EL (cell line): ENCODE measurements around the gene MRM2.

ENCODE experiments used
- DNase-seq: peaks from one replicate; pipeline ENCODE4 v3.0.0-alpha.2; 2016

Gene MRM2

DNA sequence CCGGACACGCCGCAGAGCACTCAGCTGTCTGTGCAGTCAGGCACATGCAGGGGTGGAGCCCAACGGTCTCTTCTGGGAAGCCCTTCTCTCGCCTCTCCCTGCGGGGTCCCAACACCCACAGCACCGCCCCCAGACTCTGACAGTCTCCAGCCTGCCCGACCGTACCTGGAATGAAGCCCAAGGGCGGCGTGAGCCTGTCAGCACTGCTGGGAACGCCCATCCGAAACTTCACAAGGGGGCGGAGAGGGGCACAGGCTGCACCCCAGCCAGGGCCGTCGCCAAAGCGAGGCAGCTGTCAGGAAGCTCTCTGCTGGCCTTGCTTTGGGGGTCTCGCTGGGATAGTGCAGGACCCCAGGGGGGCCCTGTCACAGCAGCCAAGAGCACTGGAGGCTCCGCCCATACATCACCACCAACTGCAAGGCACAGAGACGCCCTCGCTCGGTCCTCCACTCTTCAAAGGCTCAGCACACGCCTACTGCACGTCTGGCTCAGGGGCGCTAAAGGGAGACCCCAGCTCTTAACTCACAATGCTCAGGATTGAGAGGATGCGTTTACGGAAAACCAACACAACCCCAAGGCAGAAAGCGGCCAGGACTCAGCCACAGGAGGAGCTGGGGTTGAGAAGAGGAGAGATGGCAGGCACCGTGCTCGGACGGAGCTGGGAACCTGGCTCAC is 40.2 kb downstream of the MRM2 start:
- no peak for DNase-seq

DNA sequence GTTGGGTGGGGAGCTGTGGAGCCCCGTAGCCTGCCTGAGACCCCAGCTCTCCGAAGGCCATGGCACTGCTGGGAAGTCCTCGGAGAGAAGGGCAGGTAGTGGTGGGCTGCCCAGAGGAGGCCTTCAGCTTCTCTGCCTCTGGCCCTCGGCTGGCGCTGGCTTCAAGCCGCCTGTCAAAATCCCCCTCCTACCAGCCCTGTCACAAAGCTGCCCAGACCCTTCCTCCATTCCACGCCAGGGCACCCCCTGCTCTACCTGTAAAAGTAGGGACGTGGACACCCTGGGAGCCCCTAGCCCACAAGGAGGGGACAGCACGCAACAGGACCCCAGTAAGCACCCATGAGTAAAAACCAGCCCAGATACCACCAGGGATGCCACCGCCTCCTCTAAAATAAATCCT is 40.9 kb downstream of the MRM2 start:
- no peak for DNase-seq

DNA sequence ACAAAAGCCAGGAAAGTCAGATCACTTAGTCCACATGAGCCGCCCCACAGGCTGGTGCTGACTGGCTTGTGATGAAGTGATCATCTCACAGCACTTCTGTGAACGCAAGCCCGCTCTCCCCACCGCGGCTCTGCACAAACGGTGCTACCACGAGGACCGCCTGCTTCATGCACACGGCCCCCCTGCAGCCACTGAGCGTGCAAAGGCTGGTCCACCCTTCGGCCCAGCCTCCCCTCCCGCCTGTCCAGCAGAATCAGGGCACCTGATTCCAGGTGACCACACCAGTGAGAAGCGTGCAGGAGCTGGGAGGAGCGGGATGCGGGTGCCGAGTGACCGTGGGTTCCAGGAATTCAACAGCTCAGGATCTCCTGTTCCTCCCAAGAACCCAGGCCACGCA is 41.4 kb downstream of the MRM2 start:
- no peak for DNase-seq

DNA sequence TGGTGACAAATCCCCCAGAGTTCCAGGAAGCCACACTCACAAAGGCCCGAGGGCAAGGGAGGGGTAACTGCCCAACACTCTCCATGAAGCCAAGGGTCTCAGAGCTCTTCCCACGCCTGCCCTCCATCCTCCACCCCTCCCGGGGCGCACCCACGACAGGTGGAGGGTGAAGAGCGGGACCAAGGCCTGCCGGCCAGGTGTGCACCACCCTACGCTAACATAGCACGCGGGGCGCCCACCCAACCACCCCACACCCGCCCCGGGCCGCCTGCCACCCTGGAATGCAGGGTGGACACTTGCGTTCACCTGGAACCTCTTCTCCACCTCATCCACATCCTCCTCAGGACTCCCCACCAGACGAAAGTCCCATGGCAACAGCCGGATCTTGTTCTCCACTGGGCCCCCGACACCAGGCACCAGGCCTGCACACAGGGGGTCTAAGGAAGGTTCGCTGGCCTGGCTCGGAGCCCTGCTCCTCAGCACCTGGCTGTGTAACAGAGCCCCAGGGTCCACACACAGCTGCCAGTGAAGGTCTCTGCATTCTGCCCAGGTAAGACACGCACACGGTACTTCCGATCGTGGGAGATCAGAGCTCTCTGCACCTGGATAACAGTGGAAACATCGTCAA is 41.9 kb downstream of the MRM2 start:
- no peak for DNase-seq

DNA sequence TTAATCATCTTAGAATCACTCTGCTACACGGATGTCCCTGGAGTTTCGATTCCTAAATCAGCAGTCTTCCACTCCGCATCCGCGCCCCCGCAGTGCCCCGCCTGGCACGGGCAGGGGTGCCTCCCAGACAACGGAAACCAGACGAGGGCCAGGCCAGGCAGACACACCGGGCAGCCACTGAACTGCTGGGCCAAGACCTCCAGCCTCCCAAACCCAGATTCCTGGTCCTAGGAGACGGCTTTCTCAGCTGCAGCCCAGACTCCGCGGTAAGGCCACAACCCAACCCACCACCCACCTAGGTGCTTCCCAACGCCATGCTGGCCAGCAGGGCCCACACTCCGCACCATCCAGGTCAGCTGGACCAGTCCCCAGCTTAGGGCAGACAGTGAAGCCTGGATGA is 42.5 kb downstream of the MRM2 start:
- DNase-seq = no peak

DNA sequence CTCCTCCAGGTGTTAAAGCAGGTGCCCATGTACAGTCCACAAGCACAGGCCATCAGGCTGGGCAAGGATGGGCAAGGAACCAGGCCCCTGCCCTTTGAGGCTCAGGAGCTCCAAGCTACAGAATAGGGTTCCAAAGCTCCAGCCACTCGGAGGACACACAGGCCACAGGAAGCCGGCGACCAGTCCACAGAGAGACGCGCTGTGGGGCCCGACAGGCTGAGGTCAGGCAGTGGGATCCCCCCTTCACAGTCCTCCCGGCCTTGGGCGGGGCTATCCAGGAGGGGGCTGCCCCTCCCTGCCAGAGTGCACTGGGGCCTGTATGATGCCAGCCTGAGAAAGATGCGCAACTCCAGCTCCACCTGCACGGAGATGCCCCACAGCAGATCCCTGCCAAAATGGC is 43.2 kb downstream of the MRM2 start:
- DNase-seq = no peak

DNA sequence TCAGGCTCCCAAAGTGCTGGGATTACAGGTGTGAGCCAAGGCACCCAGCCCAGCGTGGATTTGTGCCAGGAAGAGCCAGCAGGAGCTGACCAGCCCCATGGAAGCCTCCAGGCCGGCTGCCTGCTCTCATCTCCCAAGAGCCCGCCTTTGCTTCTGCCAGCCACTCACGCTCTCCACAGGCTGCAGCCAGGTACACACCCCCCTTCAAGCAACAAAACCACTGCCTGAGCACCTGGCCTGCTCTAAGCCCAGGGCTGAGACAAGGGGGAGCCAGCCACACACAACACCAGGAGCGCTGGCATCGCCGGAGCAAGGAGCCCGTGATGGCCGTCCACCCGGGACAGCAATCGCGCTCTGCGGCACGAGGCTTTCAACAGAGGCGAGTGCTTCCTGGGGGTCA is 43.8 kb downstream of the MRM2 start:
- no peak for DNase-seq

DNA sequence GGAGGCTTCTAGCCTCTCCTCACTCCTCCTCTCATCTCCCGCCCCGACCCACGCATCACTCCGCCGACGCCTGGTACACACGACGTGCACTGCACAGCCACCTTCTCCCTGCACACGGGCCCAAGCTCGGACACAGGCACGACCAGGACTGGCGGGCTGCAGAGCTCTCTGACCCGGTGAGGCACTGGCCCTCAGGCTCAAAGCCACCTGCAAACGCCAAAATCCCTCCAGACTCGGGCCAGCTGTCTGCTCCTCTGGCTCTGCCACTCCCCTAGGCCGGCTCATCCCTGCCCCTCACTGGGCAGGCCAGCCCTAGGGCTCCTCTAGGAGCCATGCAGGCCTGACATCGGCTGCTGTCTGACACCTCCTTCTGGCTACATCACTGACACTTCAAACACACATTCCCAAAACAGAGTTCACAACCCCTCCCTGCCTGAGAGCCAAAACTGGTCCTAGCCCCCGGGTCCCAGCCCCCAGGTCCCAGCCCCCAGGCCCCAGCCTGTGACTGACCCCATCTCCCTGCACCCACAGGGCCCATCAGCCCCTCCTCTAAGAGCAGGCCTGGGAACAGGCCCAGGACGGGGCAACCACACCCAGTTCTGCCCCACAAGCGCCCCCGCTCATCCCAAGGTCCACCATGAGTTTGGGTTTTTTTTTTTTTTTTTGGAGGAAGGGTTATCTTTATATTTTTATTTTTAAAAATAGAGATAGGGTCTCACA is 44.4 kb downstream of the MRM2 start:
- DNase-seq = no peak

DNA sequence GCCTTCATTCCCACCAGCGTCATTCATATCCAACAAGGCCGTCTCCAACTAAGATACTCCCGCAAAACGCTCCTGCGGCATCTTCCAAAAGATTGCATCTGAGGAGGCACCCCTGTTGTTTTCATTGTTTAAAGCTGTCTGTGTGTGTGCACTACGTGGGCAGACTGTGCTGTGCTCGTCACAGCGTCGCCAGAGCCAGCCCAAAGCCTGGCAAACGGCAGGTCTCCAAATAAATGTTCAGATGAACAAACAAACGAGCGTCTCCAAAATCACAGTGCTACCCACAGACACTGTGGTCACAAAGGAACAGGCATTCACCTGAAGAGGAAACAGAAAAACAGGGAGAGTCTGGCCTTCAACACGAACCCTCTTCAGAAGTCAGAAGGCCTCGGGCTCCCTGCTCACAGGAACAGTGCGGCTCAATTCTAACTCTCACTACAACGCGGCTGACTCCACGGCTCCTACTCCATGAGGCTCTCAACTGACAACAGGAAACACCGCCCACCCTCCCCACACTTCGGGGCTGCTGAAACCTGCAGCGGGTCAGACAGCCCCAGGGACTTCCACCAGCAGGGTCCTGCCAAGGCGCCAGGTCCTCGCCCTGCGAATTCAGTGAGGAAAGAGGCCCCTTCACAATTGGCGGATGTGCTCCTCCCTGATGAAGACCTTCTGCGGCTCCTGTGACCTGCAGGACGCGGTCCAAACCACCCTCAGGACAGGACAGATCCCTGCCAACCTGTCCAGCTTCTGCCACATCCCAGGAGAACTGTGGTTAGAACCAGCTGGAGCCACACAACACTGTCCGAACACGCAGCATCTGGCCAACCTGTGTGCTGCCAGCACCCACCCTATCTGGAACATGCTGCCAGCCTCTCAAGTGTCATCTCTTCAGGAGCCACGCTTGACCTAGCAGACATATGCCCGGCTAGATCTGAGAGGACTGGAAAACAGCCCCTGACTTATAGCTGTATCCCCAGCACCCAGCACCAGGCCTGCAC is 45.3 kb downstream of the MRM2 start:
- no peak for DNase-seq

DNA sequence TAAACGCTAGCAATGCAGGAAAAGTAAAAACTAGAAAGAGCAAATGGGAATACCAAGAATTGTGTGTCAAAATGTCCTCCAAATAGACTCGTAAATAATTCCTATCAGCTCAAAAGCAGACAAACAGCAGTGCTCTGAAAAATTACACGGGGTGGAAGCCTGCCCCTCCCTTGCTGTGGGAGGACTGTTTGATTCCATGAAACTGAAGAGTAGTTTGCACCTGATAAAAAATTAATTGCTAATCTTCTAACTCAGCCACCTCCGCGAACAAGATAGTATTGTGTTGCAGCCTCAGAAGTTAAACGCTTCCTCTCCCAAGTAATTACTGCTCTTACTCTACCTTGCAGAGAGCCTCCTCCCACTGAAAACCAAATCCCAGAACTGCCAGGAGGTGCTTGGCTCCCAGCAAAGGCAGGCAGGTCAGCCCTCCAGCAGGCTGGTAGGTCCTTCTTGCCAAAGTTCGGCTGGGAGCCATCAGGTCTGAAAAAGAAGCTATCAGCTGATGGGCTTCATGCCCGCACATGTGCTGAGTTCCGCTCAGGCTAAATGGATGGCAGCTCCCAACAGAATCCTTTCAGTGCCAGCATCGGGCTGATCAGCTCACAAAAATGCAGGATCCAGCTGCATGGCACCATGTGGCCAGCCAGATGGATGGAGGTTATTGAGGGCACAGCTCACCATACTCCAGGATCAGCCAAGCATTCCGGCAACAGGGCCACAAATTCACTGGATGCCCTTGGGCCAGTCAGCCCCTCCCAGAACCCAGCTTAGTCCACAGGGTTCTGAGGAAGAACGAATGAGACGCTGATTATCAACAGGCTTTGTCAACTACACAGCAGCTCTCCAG is 46.4 kb downstream of the MRM2 start:
- no peak for DNase-seq

DNA sequence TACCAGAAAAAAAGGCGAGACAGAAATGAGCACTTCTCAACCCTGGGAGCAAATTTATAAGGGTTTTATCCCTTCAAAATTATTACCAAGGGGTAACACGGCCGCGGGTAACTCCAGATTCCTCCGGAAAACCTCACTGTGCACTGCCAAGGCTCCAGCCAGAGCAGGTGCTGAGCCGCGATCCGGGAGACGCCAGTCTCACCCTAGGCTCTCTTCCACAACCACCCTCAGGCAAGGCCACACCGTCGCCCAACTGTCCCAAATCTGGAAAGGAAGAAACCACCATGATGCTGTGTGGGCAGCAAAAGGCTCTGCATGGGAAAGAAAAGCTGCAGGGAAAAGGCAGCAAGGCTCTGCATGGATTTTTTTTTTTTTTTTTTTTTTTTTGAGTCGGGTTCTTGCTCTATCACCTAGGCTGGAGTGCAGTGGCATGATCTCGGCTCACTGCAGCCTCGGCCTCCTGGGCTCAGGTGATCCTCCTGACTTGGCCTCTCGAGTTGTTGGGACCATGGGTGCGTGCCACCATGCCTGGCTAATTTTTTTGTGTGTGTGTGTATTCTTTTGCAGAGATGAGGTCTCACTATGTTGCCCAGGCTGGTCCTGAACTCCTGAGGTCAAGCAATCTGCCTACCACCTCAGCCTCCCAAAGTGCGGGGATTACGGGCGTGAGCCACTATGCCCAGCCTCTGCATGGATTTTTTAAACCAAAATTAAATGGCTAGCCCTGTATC is 48.3 kb downstream of the MRM2 start:
- no peak for DNase-seq

DNA sequence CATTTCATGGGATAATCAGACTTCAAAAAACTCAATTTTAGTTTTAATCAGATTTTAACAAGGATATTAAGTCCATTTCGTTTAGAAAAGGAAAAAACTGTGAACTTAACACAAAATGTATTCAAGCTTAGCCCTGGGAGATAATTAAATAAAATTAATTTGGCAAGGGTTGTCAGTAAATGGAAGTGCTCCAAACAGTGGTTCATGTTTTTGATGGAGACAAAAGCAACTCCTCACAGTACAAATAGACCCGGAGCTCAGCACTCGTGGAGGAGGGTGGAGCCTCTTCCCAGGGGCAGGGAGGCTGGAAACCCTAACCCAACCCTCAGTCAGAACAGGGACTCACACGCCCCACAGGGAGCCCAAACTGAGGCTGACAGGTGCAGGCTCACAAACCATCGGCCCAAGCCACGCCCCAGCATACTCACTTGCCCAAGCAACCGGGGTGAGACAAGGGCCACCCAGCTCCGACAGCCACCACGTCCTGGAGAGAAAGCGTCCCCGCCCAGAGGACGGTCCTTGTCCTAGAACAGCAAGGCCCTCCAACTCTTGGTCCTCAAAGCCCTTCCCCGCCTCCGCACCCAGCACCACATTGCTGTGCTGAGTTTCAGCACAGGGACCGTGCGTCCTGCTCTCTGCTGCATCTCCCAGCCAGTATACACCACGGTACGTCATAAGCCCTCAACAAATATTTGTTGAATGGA is 49.0 kb downstream of the MRM2 start:
- no peak for DNase-seq

DNA sequence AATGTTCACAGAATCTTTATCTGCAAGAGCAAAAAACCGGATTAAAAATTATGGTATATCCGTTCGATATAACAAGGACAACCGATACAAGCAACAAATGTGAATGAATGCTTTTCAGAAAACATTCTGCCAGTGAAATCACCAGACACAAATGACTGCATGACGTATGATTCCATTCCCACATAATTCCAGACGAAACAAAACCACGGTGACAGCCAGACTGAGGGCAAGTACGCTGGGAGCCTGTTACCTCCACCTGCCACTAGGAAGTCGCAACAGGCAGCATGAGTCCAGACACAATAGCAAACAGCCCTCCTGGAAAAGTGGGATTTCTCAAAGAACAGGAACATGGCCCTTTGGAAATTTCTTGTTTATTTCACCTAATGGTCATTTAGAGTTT is 51.0 kb downstream of the MRM2 start:
- DNase-seq = no peak

DNA sequence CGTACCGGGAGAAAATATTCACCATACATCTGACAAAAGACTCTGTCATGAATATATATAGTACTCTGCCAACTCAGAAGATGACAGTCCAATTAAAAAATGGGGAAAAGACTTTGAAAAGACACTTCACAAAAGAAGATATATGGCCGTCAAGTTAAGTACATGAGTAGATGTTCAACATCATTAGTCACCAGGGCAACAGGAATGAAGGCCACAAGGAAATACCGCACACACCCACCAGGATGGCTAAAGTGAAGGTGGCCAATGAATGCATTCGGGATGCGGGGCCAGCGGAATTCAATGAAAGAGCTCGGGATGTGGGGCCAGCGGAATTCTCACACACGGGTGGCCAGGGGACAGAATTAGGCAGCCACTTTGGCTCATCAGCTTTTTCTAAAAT is 51.5 kb downstream of the MRM2 start:
- no peak for DNase-seq

DNA sequence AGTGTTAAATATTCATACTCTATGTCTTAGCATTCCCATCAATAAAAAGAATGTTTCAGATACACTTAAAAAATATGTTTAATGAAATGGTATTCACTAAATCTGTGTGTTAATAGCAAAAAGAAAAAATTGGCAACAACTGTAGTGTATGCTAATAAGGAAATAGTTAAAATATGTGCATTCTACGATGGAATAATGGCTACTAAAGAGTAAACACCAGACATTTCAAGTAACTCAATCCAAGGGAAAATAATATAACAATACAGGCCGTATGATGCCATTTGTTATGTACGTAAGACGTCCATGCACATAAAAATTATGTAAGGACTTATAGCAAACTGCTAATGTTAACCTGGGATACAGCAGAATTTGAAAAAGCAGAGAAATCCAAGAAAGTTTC is 55.8 kb downstream of the MRM2 start:
- DNase-seq = no peak

DNA sequence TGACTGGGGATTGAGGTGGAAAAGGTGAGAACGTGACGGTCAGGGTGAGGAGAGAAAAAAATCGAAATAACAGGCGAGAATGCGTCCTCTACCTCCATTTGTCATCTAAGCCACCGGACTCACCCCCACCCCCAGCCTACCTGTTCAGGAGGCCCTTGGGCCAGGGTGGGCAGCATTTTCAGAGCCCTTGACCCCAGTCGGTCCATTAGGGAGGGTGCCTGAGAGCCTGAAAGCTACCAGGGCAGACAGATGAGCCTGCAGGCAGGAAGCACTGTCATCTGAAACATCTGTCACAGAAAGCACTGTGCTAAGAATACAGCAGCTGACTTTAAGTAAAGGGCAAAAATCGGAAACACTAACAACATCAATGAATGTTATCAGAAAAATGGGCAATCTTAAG is 56.3 kb downstream of the MRM2 start:
- DNase-seq = no peak
